ENCODE results near the gene DDX24.

Gene DDX24

GRCh38 chr14:94036313-94037167 lies 44.5 kb downstream of the DDX24 start:
- peak; percentile 39 to 65 (median 63) for DNase-seq (ENCODE audit: low read depth in 2 of 3, low spot score in 2 of 3)

DNA sequence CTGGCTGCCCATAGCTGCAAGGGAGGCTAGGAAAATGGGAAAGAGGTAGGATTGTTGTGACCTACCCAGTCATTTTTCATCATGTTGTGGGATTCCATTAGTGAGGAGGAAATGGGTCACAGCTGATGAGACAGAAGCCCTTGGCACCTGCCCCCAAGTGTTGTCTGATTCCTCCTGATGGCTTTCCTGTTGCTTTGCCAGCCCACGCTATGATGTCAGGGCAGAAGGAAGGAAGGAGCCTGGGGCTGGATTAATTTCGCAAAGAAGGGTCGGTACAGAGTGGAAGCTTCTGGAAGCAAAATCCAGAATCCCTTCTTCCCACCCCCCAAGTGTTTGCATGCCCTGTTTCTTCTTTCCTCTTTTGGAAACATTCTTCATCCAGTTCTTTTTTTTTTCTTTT lies 46.1 kb downstream of the DDX24 start:
- DNase-seq (ENCODE audit: low read depth in 2 of 3, low spot score in 2 of 3), result no peak

DNA sequence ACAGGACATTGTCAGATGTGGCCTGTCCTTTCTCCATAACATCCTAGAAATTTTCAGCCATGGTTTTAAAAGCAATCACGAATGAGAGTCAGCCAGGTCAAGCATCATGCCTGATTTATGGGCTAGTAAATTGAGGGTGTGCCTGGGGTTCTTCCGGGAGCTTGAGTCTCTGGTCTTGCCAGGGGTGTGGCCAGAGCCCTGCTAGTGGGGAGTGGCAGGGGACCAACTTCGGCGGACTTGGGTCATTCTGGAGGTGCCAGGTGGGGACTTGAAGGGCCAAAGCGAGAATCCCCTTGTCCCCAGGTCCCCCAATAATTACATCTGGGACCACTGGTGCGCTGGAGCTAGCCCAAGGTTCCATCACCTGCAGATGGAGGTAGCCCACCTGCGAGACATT lies 49.1 kb downstream of the DDX24 start:
- DNase-seq (ENCODE audit: low read depth in 2 of 3, low spot score in 2 of 3), result no peak

- DNase-seq (ENCODE audit: low read depth in 2 of 3, low spot score in 2 of 3), result no peak
Observed at GRCh38 chr14:94031161-94031882, 49.7 kb downstream of the DDX24 start.

DNA sequence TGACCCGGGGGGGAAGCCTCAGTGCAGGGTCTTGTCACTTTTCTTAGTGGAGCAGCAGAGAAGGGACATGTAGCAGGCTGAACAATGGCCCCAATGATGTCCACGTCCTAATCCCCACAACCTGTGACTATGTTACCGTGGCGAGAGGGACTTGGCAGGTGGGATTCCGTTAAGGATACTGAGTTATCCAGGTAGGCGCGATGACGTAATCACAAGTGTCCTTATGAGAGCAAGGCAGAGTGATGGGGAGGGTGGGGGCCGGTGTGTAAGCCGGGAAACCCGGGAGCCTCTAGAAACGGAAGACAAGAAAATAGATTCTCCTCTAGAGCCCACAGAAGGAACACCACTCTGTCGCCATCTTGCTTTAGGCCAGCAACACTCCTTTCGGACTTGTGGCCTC lies 50.4 kb downstream of the DDX24 start:
- no peak for DNase-seq (ENCODE audit: low read depth in 2 of 3, low spot score in 2 of 3)

DNA sequence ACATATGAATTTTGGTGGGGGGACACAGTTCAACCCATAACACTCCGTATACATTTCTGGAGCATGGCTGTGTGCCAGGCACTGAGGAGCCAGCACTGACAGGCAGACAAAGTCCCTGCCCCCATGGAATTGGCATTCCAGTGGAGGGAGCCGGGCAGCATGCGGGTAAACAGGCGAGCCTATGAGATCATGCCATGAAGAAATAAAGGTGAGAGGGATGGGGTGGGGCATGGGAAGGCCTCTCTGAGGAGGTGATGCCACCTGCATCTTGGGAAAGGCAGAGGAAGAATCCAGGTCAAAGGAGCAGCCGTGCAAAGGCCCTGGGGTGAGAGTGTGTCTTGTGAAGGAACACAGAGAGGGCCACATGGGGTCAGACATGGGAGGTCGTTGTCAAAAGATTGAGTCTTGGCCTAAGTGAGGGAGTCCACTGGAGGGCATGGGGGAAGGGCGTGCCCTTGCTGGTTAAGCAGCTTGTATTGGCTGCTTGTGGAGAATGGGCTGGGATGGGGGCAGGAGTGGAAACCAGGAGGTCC lies 51.3 kb downstream of the DDX24 start:
- no peak for DNase-seq (ENCODE audit: low read depth in 2 of 3, low spot score in 2 of 3)

DNA sequence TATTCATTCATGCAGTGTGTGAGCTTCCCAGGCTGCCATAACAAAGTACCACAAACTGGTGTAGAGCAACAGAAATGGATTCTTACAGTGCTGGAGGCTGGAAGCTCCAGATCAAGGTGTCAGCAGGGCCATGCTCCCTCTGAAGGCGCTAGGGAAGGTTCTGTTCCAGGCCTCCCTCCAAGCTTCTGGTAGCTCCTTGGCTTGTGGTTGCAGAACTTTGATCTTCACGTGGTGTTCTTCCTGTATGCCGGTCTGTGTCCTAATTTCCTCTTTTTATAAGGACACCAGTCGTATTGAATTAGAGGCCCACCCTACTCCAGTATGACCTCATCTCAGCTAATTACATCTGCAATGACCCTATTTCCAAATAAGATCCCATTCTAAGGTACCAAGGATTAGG lies 51.7 kb downstream of the DDX24 start:
- DNase-seq (ENCODE audit: low read depth in 2 of 3, low spot score in 2 of 3), result no peak

- no peak for DNase-seq (ENCODE audit: low read depth in 2 of 3, low spot score in 2 of 3)
Observed at GRCh38 chr14:94028450-94028826, 52.6 kb downstream of the DDX24 start.

- no peak for DNase-seq (ENCODE audit: low read depth in 2 of 3, low spot score in 2 of 3)
Observed at GRCh38 chr14:94027566-94028449, 53.2 kb downstream of the DDX24 start.

GRCh38 chr14:94026889-94027469 lies 54.0 kb downstream of the DDX24 start:
- DNase-seq (ENCODE audit: low read depth in 2 of 3, low spot score in 2 of 3), result no peak

- DNase-seq (ENCODE audit: low read depth in 2 of 3, low spot score in 2 of 3), result peak; percentile 86 to 95 (median 93)
Observed at GRCh38 chr14:94026173-94026888, 54.7 kb downstream of the DDX24 start, which contains the start of gene OTUB2. Gene OTUB2, plus strand, starts transcription at chr14:94026340. Its CDS starts 198 bp downstream, at chr14:94026538.

DNA sequence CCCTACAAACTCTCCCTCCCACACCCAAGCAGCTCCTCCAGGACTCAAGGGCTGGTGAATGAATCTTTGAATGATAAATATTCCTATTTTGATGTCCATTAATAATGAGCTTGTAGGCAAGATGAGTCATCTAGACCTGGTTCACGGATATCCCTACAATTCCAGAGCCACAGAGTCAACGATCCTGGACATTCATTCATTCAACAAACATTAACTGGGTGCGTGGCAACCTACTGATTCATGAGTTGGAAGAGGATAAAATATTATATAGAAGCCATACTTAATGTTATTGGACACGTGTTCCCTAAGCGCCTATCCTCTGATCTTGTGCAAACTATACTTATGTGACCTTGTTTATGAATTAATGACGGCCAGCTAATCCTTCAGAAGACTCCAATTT lies 55.3 kb downstream of the DDX24 start:
- no peak for DNase-seq (ENCODE audit: low read depth in 2 of 3, low spot score in 2 of 3)

- no peak for DNase-seq (ENCODE audit: low read depth in 2 of 3, low spot score in 2 of 3)
Observed at GRCh38 chr14:94024549-94024948, 56.5 kb downstream of the DDX24 start.

DNA sequence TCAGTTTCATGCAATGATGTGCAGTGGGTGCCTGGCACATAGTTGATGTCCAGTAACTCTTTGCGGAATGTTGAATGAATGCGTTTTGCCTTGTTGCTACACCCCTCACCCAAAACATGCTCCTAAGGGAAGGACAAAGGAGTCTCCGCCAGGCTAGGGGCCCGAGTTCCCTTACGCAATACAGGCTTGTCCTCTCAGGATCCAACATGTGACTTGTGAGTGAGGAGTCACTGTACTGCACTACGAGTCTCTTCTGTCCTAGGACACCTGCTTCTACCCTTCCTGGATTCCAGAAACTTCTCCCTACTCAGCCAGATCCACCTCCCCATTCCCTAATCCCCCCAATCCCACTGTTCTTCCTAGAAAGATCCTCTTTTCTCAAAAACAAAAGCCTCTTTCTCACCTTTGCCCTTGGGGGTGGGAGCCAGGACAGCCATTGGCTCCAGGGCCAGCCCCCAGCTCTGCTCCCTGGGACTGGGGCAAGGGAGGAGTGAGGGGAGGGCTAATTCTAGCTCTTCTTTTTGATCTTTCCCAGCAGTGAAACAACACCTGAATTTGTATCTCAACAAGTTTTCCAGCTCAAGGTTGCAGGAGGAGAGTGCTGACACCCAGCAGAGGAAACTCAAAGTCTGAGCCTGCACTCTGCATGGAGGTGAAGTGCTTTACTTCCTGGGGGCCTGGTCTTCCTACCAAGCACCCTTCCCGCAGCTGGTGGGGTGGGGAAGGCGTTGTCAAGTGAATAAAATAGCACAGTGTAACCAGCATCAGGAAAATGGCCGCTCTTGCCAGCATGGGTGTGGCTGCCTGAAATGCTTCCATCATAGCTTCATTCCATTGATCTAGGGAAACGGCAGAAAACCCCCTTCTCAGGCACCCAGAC lies 58.2 kb downstream of the DDX24 start:
- DNase-seq (ENCODE audit: low read depth in 2 of 3, low spot score in 2 of 3), result no peak

- DNase-seq (ENCODE audit: low read depth in 2 of 3, low spot score in 2 of 3), result no peak
Observed at GRCh38 chr14:94021416-94022157, 59.4 kb downstream of the DDX24 start.

DNA sequence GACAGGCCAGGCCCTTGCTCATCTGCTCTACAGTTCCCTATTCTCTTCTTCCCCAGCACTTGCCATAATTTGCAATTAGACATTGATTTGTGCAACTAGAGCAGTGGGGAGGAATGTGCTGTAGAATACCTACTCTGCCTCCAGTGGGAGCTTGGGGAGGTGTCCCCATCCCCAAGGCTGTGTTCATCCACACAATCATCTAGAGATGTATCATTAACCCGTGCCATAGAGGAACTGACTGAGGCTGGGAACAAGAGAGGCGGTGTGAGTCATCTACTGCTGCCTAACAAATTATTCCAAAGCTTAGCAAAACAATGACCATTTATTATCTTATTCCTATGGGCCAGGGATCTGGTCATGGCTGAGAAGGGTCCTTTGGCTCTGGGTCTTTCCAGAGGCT lies 60.0 kb downstream of the DDX24 start:
- DNase-seq (ENCODE audit: low read depth in 2 of 3, low spot score in 2 of 3), result no peak

- no peak for DNase-seq (ENCODE audit: low read depth in 2 of 3, low spot score in 2 of 3)
Observed at GRCh38 chr14:94020267-94020666, 60.7 kb downstream of the DDX24 start.

DNA sequence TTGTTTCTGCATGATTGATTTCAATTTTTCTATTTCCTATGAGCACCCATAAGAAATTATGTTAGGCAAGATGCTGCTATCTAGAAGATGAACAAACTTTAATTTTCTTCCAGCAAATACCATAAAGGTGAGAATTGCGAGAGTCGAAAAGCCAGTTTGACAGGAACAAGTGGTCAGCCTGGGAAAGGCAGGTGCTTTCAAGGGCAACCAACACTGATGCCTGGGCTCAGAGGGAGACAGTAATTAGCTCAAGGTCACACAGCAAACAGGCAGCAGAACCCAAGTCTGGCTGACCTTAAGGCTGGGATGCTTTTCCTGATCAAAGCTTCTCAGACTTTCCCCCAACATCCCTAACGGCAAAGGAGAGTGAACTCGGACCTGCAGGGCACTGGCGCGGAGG lies 61.7 kb downstream of the DDX24 start:
- DNase-seq (ENCODE audit: low read depth in 2 of 3, low spot score in 2 of 3), result no peak

Data from activated CD8-positive, alpha-beta memory T cell treated with anti-CD3 and anti-CD28 coated beads for 48 hours (primary cell).